ENCODE results near the gene LCE2C.

Gene LCE2C

GRCh38 chr1:152654110-152654509 lies 21.0 kb upstream of the LCE2C start:
- Histone ChIP-seq H4K20me1 (ENCODE audit: control insufficient read depth, insufficient read depth, low read depth, low read length) (no peaks in the 10 kb centered on the region), H3K9me3 (ENCODE audit: control insufficient read depth, insufficient read depth, low read length) (no peaks in the 10 kb centered on the region), H3K4me1 (ENCODE audit: control insufficient read depth, low read length) (no peaks in the 10 kb centered on the region), H3K4me2 (ENCODE audit: low read length) (no peak overlapping the region), H3F3A (ENCODE audit: control insufficient read depth, insufficient read depth) (no peaks in the 10 kb centered on the region), H3K4me3 (ENCODE audit: low read length) (no peak overlapping the region), H3K79me2 (ENCODE audit: control insufficient read depth, low read length) (no peaks in the 10 kb centered on the region), H3K36me3 (ENCODE audit: control insufficient read depth, low read length) (no peaks in the 10 kb centered on the region), H3K9me2 (replicated peaks; ENCODE audit: control insufficient read depth, low read length) (no peaks in the 10 kb centered on the region), H3K27me3 (ENCODE audit: control insufficient read depth, low read length) (peaks cover 7% of the 10 kb centered on the region; the same call in 1 of the 2 replicates), H3K27ac (ENCODE audit: low read depth, low read length) (no peak overlapping the region)
- TF ChIP-seq EZH2phosphoT487 (IDR thresholded peaks at IDR 0.05; ENCODE audit: borderline replicate concordance, low read length), result no peak
- TF ChIP-seq, protein P1, sequence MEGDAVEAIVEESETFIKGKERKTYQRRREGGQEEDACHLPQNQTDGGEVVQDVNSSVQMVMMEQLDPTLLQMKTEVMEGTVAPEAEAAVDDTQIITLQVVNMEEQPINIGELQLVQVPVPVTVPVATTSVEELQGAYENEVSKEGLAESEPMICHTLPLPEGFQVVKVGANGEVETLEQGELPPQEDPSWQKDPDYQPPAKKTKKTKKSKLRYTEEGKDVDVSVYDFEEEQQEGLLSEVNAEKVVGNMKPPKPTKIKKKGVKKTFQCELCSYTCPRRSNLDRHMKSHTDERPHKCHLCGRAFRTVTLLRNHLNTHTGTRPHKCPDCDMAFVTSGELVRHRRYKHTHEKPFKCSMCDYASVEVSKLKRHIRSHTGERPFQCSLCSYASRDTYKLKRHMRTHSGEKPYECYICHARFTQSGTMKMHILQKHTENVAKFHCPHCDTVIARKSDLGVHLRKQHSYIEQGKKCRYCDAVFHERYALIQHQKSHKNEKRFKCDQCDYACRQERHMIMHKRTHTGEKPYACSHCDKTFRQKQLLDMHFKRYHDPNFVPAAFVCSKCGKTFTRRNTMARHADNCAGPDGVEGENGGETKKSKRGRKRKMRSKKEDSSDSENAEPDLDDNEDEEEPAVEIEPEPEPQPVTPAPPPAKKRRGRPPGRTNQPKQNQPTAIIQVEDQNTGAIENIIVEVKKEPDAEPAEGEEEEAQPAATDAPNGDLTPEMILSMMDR (IDR thresholded peaks at IDR 0.05; ENCODE audit: low read depth, low read length, poor library complexity, severe bottlenecking), result peak; percentile 86

DNA sequence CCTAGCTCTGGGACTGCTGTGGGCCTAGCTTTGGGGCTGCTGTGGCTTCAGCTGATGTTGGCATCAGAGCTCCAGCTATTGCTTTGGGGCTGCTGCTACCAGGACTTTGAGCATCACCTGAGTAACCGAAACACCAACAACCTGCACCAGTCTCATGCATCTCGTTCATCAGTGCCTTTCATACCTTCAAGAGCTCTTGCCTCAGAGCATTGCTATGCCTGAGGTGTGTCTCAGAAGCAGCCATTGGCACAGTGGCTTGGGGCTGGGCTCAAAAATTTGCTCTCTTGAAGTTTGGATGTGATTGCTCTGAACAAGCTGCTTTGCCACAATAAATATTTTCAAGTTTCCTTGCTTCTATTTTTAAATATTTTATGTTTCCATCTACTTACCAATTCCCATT lies 18.6 kb upstream of the LCE2C start:
- H3K79me2 ChIP-seq (ENCODE audit: control insufficient read depth, low read length), result no peaks in the 10 kb centered on the region
- no peaks in the 10 kb centered on the region for H4K20me1 ChIP-seq (ENCODE audit: control insufficient read depth, insufficient read depth, low read depth, low read length)
- H3K27me3 ChIP-seq (ENCODE audit: control insufficient read depth, low read length), result peaks cover 9% of the 10 kb centered on the region
- H3K36me3 ChIP-seq (ENCODE audit: control insufficient read depth, low read length), result no peaks in the 10 kb centered on the region
- H3K9me2 ChIP-seq (replicated peaks; ENCODE audit: control insufficient read depth, low read length), result no peaks in the 10 kb centered on the region
- H3K4me1 ChIP-seq (ENCODE audit: control insufficient read depth, low read length), result no peaks in the 10 kb centered on the region
- H3K9me3 ChIP-seq (ENCODE audit: control insufficient read depth, insufficient read depth, low read length), result no peaks in the 10 kb centered on the region
- TF ChIP-seq, protein P1 (IDR thresholded peaks at IDR 0.05; ENCODE audit: low read depth, low read length, poor library complexity, severe bottlenecking), result no peak
- TF ChIP-seq EZH2phosphoT487 (IDR thresholded peaks at IDR 0.05; ENCODE audit: borderline replicate concordance, low read length), result no peak
- no peak overlapping the region for H3K27ac ChIP-seq (ENCODE audit: low read depth, low read length)
- no peaks in the 10 kb centered on the region for H3F3A ChIP-seq (ENCODE audit: control insufficient read depth, insufficient read depth)
- H3K4me2 ChIP-seq (ENCODE audit: low read length), result no peak overlapping the region
- no peak overlapping the region for H3K4me3 ChIP-seq (ENCODE audit: low read length)

DNA sequence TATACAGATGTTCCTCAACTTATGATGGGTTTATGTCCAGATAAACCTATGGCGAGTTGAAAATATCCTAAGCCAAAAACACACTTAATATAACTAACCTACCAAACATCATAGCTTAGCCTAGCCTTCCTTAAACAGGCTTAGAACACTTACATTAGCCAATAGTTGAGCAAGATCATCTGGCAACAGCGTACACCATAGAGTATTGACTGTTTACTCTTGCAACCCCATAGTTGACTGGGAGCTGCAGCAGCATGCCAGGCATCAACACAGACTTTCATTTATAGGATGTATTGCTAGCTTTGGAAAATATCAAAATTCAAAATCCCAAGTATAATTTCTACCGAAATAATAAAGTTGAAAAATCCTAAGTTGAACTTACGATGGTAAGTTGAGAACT lies 17.4 kb upstream of the LCE2C start:
- no peaks in the 10 kb centered on the region for H3K4me1 ChIP-seq (ENCODE audit: control insufficient read depth, low read length)
- H3K4me2 ChIP-seq (ENCODE audit: low read length), result no peak overlapping the region
- H3K79me2 ChIP-seq (ENCODE audit: control insufficient read depth, low read length), result no peaks in the 10 kb centered on the region
- no peaks in the 10 kb centered on the region for H4K20me1 ChIP-seq (ENCODE audit: control insufficient read depth, insufficient read depth, low read depth, low read length)
- no peaks in the 10 kb centered on the region for H3F3A ChIP-seq (ENCODE audit: control insufficient read depth, insufficient read depth)
- no peak overlapping the region for H3K27ac ChIP-seq (ENCODE audit: low read depth, low read length)
- H3K9me2 ChIP-seq (replicated peaks; ENCODE audit: control insufficient read depth, low read length), result no peaks in the 10 kb centered on the region
- H3K27me3 ChIP-seq (ENCODE audit: control insufficient read depth, low read length), result peaks cover 9% of the 10 kb centered on the region
- no peaks in the 10 kb centered on the region for H3K9me3 ChIP-seq (ENCODE audit: control insufficient read depth, insufficient read depth, low read length)
- no peak overlapping the region for H3K4me3 ChIP-seq (ENCODE audit: low read length)
- no peaks in the 10 kb centered on the region for H3K36me3 ChIP-seq (ENCODE audit: control insufficient read depth, low read length)
- no peak for TF ChIP-seq EZH2phosphoT487 (IDR thresholded peaks at IDR 0.05; ENCODE audit: borderline replicate concordance, low read length)
- TF ChIP-seq, protein P1 (IDR thresholded peaks at IDR 0.05; ENCODE audit: low read depth, low read length, poor library complexity, severe bottlenecking), result no peak

DNA sequence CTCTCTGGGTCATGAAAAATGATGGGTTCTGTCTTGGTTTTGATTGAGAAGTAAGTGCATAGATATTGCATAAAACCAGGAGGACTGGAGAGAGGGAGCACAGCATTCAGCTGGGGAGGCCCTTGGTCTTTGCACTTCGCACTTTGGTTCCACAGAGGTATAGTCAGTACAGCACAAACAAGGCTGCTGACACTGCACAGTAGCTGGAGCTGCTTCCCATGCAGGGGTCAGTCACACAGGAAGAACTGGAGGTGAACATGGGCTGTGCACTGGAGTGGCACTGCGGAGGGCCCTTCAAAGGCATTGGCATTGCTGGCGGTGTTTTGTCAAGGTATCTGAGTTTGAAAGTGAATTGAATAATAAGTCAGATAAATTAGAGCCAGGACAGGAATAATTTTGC lies 16.4 kb upstream of the LCE2C start:
- H3K27ac ChIP-seq (ENCODE audit: low read depth, low read length), result no peak overlapping the region
- no peaks in the 10 kb centered on the region for H3K9me3 ChIP-seq (ENCODE audit: control insufficient read depth, insufficient read depth, low read length)
- H4K20me1 ChIP-seq (ENCODE audit: control insufficient read depth, insufficient read depth, low read depth, low read length), result no peaks in the 10 kb centered on the region
- H3K27me3 ChIP-seq (ENCODE audit: control insufficient read depth, low read length), result peaks cover 6% of the 10 kb centered on the region
- H3K79me2 ChIP-seq (ENCODE audit: control insufficient read depth, low read length), result no peaks in the 10 kb centered on the region
- no peaks in the 10 kb centered on the region for H3F3A ChIP-seq (ENCODE audit: control insufficient read depth, insufficient read depth)
- no peak overlapping the region for H3K4me3 ChIP-seq (ENCODE audit: low read length)
- H3K9me2 ChIP-seq (replicated peaks; ENCODE audit: control insufficient read depth, low read length), result no peaks in the 10 kb centered on the region
- no peaks in the 10 kb centered on the region for H3K4me1 ChIP-seq (ENCODE audit: control insufficient read depth, low read length)
- H3K36me3 ChIP-seq (ENCODE audit: control insufficient read depth, low read length), result no peaks in the 10 kb centered on the region
- H3K4me2 ChIP-seq (ENCODE audit: low read length), result no peak overlapping the region
- TF ChIP-seq, protein P1 (IDR thresholded peaks at IDR 0.05; ENCODE audit: low read depth, low read length, poor library complexity, severe bottlenecking), result no peak
- TF ChIP-seq EZH2phosphoT487 (IDR thresholded peaks at IDR 0.05; ENCODE audit: borderline replicate concordance, low read length), result no peak
